Thyroid gland (tissue), 4 donors: Measurements from ENCODE around the gene PCDH8. TPM values are rescaled to one million over a fixed set of nuclear protein-coding genes. Genes with fewer than 3 reads are reported as not detected.

Experiments
- DNase-seq, 2 donors: peaks; one replicate each; pipeline ENCODE4 v3.0.0-alpha.2; 2019
- H3K27ac ChIP-seq, 3 donors: fragments of 200-600 bp; sonication (generic); 1 replicate in 2 of 3; 2 replicates in 1 of 3; pipeline ENCODE4 v1.5.1; 2016 to 2019; ENCODE audit warnings: mild to moderate bottlenecking in 1 of 3, moderate library complexity in 1 of 3
- H3K27me3 ChIP-seq: fragments of 200-600 bp; sonication (generic); one replicate; pipeline ENCODE4 v1.5.1; 2019
- H3K36me3 ChIP-seq, 2 donors: fragments of 200-600 bp; sonication (generic); one replicate each; pipeline ENCODE4 v1.5.1; 2016 to 2019
- H3K4me1 ChIP-seq, 2 donors: fragments of 200-600 bp; sonication (generic); one replicate each; pipeline ENCODE4 v1.5.1; 2017 to 2019
- H3K4me3 ChIP-seq, 3 donors: fragments of 200-600 bp; sonication (generic); replicated peaks in 1 of 3; 1 replicate in 2 of 3; 2 replicates in 1 of 3; pipeline ENCODE4 v1.5.1; 2016; ENCODE audit warnings: mild to moderate bottlenecking in 1 of 3
- H3K9me3 ChIP-seq: fragments of 200-600 bp; sonication (generic); one replicate; pipeline ENCODE4 v1.5.1; 2017
- POLR2A ChIP-seq, 2 donors: fragments of 450-650 bp; IDR thresholded peaks; one replicate each; pipeline ENCODE4 v1.6.1; 2017; ENCODE audit warnings: antibody characterized with exemption in 2 of 2, mild to moderate bottlenecking in 2 of 2, moderate library complexity in 1 of 2
- WGBS, 2 donors: methylation state at CpG; one replicate each; pipeline ENCODE4 v1.1.5; 2017; 5-methylcytosine and 5-hydroxymethylcytosine counted together
- intact Hi-C: fragments of 100-400 bp; cut with DNase I; formaldehyde crosslinking; loops from one replicate; pipeline ENCODE4 v1.15.1; 2023
- total RNA-seq, 4 donors: library from RNA; depleted of rRNA; stranded (reverse); fragments of >200 nt; gene quantifications; one replicate each; pipeline ENCODE4 v1.2.3, GENCODE V29; 2016
- TF ChIP-seq, protein P1 (sequence below), 6 experiments: fragments of 200-600 bp in 3 of 6; fragments of 450-650 bp in 3 of 6; sonication (generic) in 3 of 6; IDR thresholded peaks; one replicate each; pipeline ENCODE4 v1.5.1; 2016 to 2019; ENCODE audit warnings: antibody characterized with exemption in 6 of 6, mild to moderate bottlenecking in 2 of 6, inconsistent platforms in 1 of 6, moderate library complexity in 1 of 6

PCDH8 gene
- total RNA-seq, 4 donors from 2014 or later: 2.1 TPM; not detected in 2

- no peaks in the 10 kb centered on the region for H3K9me3 ChIP-seq
- H3K27ac ChIP-seq: peak overlapping the region in 1 of 3 donors; percentile 33
- WGBS, 2 donors: 17 to 19% methylated on average over 3 of the region's 3 CpGs
- peak; percentile 72 to 74 for DNase-seq
- no peaks in the 10 kb centered on the region for H3K36me3 ChIP-seq
- H3K4me1 ChIP-seq: peaks cover 0 to 22% of the 10 kb centered on the region in 2 donors
- no peaks in the 10 kb centered on the region for H3K27me3 ChIP-seq
- TF ChIP-seq, protein P1, sequence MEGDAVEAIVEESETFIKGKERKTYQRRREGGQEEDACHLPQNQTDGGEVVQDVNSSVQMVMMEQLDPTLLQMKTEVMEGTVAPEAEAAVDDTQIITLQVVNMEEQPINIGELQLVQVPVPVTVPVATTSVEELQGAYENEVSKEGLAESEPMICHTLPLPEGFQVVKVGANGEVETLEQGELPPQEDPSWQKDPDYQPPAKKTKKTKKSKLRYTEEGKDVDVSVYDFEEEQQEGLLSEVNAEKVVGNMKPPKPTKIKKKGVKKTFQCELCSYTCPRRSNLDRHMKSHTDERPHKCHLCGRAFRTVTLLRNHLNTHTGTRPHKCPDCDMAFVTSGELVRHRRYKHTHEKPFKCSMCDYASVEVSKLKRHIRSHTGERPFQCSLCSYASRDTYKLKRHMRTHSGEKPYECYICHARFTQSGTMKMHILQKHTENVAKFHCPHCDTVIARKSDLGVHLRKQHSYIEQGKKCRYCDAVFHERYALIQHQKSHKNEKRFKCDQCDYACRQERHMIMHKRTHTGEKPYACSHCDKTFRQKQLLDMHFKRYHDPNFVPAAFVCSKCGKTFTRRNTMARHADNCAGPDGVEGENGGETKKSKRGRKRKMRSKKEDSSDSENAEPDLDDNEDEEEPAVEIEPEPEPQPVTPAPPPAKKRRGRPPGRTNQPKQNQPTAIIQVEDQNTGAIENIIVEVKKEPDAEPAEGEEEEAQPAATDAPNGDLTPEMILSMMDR (IDR thresholded peaks at IDR 0.05): peak; percentile 32 to 75 (median 67)
- TF ChIP-seq POLR2A (IDR thresholded peaks at IDR 0.05): no peak
- intact Hi-C loops: no loop called here
- no peak overlapping the region for H3K4me3 ChIP-seq
These were observed 39.1 kb downstream of the PCDH8 start for GRCh38 chr13:52809310-52809769.

- Histone ChIP-seq H3K27ac (no peak overlapping the region), H3K4me1 (peaks cover 0 to 20% of the 10 kb centered on the region in 2 donors), H3K27me3 (no peaks in the 10 kb centered on the region), H3K36me3 (no peaks in the 10 kb centered on the region), H3K4me3 (no peak overlapping the region), H3K9me3 (no peaks in the 10 kb centered on the region)
- no peak for TF ChIP-seq POLR2A (IDR thresholded peaks at IDR 0.05)
- TF ChIP-seq, protein P1 (IDR thresholded peaks at IDR 0.05): no peak
- no peak for DNase-seq
- 79 to 88% methylated on average over 1 of the region's 1 CpG for WGBS, 2 donors
- intact Hi-C loops: no loop called here
These were observed 39.6 kb downstream of the PCDH8 start for GRCh38 chr13:52808842-52809219.

DNA sequence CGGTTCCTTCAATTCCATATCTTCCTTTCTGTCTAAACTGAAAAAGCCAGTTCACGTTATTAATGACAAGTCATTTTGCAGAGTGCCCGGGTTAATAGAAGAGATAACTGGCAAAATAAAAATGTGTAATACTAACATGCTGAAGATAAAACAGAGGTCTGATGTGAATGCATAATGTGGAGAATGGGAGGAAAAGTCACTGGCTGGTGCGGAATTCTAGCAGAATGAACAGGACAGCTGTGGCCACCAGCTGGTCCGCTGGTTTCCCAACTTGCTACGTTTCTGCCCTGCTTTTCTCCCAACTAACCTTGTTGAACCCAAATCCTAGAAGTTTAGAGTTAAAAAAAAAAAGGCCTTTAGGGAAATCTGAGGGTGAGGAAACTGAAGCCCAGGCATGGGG lies 42.4 kb downstream of the PCDH8 start:
- no peak for TF ChIP-seq POLR2A (IDR thresholded peaks at IDR 0.05)
- TF ChIP-seq, protein P1 (IDR thresholded peaks at IDR 0.05): no peak
- H3K36me3 ChIP-seq: no peaks in the 10 kb centered on the region
- H3K27me3 ChIP-seq: no peaks in the 10 kb centered on the region
- peaks cover 0 to 9% of the 10 kb centered on the region in 2 donors for H3K4me1 ChIP-seq
- intact Hi-C loops: no loop called here
- DNase-seq: no peak
- no peak overlapping the region for H3K27ac ChIP-seq
- WGBS, 2 donors: 90 to 95% methylated on average over 6 of the region's 6 CpGs
- H3K4me3 ChIP-seq: no peak overlapping the region
- H3K9me3 ChIP-seq: no peaks in the 10 kb centered on the region

- Histone ChIP-seq H3K27ac (no peak overlapping the region), H3K36me3 (no peaks in the 10 kb centered on the region), H3K27me3 (no peaks in the 10 kb centered on the region), H3K4me3 (no peak overlapping the region), H3K4me1 (peaks cover 0 to 4% of the 10 kb centered on the region in 2 donors), H3K9me3 (no peaks in the 10 kb centered on the region)
- DNase-seq: no peak
- intact Hi-C loops: no loop called here
- 79 to 82% methylated on average over 3 of the region's 3 CpGs for WGBS, 2 donors
- TF ChIP-seq POLR2A (IDR thresholded peaks at IDR 0.05): no peak
These were observed 44.2 kb downstream of the PCDH8 start for GRCh38 chr13:52804202-52804641.

GRCh38 chr13:52800856-52801255 lies 47.6 kb downstream of the PCDH8 start:
- intact Hi-C loops: no loop called here
- Histone ChIP-seq H3K36me3 (no peaks in the 10 kb centered on the region), H3K27me3 (no peaks in the 10 kb centered on the region), H3K9me3 (no peaks in the 10 kb centered on the region), H3K4me3 (no peak overlapping the region), H3K27ac (no peak overlapping the region), H3K4me1 (peaks cover 0 to 4% of the 10 kb centered on the region in 2 donors)
- WGBS, 2 donors: 82 to 88% methylated on average over 5 of the region's 5 CpGs
- DNase-seq: no peak
- TF ChIP-seq, protein P1 (IDR thresholded peaks at IDR 0.05): no peak
- no peak for TF ChIP-seq POLR2A (IDR thresholded peaks at IDR 0.05)
